Activated naive CD4-positive, alpha-beta T cell (primary cell): ENCODE measurements around the gene PDLIM4.
A peak's percentile ranks its signal among the peaks of the same experiment; 100 is the strongest.

Experiments used
- DNase-seq, 4 experiments: peaks; one replicate each; lab custom pipeline; 2025; lab: John Stamatoyannopoulos, UW

PDLIM4 gene

DNA sequence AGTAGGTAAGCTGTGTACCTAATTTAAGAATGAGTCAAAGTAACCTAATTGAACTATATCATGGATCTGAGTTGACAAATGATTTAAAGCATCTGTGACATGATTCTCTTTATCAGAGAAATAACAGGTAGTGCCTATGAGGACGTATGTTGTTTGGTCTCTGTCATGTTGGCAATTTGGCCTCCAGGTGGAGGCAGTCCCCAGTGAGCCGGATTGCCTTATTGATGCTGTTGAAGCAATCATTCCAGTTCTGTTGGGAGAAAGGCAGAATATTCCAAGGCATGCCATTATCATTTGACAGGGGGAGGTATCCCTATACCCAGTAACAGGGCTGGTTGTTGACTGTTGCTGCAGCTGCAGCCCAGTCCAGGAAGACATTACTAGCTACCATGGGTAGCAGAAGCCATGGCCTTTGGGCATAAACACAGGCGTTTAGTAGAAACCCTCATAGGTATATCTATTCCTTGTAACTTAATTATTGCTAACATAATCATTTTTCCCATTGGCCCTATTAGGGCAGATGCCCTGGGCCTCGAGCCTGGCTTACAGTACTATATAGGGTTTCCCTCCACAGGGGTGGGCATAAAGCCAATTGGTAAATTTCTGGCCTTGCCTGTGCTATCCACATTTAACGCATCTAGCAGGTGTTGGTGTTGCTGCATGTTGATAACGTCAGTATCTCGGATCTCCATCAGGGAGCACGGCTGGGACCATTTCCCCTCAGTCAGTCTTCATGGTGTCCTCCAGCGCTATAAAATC, 24.5 kb downstream of the PDLIM4 start:
- DNase-seq = no peak

DNA sequence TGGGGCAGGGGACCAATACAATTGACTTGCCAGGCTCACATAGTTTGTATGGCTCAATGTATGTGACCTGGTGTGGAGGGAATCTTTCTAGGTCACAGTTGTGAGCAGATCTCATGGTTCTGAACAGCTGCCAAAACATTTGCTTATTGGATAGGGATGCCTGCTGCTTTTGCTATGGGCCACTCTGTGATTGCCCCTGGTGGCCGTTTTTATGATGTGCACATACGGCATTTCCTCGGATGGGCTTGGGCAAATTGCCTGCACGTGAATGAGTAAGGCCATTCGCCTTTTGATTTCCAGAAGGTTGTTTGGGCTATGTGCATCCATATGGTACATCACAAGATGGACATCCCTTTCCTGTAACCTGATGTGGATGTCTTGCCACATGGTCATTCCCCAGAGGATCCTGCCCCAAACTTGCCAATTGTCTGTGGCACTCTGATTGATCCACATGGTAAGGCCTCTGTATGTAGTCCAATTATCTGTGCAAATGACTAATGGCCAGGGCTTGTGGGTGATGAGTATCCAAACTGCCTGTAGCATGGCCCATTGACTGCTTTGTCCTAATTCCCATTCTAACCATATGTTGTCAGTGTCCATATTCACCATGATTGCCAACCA, 26.0 kb downstream of the PDLIM4 start:
- DNase-seq = no peak

DNA sequence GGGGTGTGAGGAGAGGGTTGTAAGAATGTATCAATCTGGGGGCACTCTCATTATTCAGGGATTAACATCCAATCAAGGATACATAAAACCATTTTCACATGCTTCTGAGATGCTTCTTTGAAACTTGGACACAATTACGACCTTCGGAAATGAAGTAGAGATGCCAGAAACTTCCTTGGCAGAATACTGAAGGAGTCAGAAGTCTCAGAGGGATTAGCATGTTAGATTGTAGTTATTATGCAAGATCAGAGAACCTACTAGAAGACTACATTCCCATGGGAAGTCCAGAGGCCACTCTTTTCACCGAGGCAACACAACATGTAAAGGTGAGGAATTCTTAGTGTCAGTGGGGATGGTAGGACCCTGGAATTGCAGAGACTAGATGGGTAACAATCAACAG, 31.6 kb downstream of the PDLIM4 start:
- no peak for DNase-seq

DNA sequence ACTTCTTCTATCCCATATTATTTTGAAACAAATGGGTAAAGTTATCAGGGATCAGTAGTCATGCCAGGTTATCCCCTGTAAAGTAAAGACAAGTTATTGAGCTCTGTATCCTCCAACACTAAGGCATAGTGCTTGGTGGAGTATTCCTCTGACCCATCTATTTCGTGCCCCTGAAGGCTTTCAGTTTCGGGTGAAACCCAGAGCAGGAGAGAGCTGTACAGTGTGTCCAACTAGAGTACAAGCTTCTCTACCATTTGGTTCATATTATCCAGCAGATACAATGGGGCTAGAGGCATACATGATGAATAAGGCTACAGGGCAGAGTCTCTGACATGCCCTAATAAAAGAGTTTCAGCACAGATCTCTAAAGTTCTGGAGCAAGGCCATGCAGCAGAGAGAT, 33.5 kb downstream of the PDLIM4 start:
- DNase-seq = no peak

DNA sequence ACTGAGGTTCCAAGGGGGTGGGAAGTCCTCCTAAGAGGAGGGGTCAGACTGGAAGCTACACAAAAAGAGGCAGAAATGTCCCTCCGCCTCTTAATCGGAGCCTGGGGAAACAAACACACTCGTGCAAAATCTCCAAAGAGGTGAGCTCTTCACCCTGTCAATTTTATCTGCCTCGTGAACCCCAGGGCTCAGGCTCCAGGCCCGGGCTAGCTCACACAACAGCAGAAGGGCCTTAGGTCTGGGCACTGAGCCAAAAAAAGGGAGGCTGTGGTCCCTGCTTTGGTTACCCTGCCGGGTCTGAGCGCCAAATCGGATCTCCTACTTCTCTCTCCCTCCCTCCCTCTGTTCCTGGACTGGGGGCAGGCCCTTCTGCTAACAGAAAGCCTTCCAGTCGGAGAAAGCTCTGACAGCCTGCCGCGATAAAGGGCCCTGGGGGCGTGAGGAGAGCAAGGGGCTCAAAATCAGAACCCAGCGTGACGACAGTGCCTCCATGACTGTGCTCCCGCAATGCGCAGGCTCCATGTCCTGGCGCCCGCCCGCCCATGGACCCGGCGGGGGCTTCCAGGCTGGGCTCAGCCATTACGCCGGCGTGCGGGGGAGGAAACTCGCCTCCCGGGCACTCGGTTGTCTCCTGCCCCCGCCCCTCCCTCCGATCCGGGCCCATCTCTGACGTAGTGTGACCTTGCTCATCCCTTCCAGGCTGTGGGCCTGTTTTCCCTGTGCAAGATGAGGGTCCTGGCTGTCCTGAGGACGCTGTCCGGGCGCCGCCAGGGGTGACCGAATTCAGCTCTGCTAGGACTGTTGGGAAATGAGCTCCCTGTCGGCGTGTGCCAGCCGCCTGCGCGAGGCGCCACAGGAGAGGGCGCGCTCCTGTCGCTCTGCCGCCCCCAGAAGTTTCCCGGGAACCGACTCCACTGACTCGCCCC, 35.8 kb downstream of the PDLIM4 start:
- peak in 3 of 4 experiments; percentile 11 to 26 (median 19) for DNase-seq

DNA sequence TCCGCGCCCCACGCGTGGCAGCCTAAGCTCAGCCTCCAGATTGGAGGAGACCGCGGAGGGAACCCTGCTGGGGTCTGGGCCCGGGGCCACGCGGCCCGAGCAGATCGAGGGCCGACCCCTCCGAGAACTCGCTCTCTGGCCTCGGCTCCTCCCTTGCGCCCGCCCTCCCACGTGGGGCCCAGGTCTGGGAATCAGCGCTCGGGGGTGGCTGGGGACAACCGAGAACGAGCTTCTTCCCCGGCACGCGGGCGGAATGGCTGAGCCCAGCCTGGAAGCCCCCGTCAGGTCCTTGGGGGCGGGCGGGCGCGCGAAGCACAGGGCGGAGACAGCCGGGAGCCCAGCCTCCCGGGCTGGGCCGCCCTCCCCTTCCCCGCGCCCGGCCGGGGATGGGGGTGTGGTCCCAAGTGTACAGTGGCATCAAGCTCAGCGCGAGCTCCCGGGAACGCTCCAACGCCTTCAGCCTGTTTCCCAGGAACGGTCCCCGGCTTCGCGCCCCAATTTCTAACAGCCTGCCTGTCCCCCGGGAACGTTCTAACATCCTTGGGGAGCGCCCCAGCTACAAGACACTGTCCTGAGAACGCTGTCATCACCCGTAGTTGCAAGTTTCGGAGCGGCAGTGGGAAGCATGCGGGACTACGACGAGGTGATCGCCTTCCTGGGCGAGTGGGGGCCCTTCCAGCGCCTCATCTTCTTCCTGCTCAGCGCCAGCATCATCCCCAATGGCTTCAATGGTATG, 36.7 kb downstream of the PDLIM4 start, which contains the start of gene SLC22A4:
SLC22A4 (plus strand) TSS at position 403 of the 736 bp plus-strand sequence; CDS start at position 626, 223 bp downstream.
- peak in 3 of 4 experiments; percentile 35 to 56 (median 40) for DNase-seq

DNA sequence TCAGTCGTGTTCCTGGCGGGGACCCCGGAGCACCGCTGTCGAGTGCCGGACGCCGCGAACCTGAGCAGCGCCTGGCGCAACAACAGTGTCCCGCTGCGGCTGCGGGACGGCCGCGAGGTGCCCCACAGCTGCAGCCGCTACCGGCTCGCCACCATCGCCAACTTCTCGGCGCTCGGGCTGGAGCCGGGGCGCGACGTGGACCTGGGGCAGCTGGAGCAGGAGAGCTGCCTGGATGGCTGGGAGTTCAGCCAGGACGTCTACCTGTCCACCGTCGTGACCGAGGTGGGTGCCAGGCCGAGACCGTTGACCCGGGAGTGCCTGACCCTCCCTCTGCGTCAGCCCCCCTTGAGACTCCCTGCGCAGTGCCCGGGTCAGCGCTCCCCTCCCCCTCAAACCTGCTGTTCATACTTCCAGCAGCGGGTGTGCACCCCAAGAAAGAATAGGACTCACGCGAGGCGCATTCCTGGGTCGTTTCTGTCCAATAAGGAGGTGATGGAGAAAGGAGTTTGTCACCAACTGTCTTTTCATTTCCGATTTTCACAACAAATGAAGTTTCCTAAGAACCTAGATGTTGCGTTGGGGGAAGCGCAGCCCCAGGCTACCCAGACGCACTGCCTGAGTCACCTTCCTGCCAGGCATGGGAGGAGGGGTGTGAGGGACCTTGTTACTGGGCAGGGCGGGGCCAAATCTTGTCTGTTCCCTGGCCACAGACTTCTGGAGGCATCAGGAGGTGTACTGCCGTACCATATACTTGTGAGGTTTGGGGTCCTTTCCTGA, 37.4 kb downstream of the PDLIM4 start:
- peak in 2 of 4 experiments; percentile 7 to 49 for DNase-seq

DNA sequence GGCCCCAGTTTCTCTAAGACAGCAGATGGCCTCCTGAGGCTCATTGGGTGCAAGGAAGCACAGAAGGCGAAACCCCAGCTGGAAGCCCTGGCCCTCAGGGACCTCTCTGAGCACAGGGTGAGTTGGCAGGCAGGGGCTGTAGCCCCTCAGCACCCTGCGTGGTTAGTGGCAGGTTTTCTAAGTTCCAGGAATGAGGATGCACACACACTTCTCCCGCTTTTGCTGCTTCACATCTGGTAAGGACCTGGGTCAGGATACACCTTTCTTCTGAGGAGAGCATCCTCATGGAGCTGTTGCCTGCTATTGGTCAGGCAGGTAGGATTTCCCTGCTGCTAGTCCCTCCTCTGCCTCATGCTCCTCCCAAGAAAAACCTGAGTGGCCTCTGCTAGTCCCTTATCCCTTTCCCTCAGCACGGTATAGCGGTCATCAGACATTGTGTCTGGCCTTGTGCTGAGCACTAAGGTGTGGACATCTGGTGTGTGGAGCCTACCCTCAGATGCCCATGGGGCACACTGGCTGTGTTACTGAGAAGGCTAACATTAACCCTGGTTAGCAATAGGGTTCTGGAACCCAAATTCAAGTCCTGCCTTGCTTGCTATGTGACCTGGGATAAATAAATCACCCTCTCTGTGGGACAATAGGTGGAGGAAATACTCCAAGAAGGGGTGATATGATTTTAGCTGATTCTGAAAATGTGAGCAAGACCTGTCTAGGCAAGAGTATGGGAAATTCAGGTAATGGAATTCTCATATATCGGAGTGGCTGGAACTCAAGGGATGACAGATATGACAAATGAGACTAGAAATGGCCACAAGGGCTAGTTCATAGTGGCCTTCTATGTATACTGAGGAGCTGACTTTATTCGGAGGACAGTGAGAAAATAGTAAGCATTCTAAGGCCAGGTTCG, 38.3 kb downstream of the PDLIM4 start:
- DNase-seq = no peak

DNA sequence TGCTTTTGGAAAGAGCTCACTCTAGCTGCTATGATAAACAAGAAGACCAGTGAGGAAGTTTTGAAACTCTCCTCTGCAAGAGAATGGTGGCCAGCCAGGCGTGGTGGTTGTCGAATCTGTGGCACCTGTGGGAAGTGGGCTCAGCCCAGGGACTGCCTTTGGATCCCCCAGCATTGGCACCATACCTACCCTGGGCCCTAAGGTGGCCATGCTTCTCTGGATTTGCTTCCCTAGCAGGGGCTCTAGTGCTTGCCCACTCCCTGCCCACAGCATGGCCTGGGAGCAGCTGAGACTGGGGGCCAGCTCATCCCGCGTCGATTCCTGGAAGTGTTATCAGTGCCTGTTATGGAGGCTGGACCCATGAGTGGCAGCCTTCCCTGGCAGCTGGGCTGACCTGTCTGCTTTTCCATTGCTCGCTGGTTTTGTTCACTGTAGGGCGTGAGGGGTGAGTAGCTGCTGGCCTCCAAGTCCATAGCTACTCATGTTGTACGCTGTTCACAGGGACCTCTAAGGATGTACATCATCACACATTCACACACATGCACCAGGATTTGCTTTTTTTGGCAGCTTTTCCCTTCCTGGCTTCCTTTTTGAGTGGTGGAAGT, 39.0 kb downstream of the PDLIM4 start:
- DNase-seq = no peak

DNA sequence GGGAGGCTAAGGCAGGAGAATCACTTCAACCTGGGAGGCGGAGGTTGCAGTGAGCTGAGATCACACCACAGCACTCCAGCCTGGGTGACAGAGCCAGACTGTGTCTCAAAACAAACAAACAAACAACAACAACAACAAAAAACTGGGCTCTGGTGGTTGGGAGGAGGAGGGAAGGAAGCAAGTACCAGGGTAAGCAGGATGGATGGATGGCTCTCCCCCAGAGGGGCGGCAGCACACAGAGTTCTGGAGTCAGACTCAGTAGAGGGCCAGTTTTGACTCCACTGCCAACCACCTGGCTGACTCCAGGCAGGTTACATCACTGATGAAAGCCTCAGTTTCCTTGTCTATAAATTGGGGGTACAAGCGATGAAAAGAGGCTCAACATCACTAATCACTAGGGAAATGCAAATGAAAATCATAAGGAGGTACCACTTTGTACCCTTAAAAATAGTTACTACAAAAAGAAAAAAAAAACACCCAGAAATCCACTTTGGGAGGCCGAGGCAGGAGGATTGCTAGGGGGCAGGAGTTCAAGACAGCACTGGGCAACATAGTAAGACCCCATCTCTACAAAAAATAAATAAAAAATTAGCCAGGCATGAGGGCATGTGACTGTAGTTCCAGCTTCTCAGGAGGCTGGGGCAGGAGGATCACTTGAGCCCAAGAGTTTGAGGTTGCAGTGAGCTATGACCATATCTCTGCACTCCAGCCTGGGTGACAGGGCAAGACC, 39.9 kb downstream of the PDLIM4 start:
- DNase-seq = no peak

DNA sequence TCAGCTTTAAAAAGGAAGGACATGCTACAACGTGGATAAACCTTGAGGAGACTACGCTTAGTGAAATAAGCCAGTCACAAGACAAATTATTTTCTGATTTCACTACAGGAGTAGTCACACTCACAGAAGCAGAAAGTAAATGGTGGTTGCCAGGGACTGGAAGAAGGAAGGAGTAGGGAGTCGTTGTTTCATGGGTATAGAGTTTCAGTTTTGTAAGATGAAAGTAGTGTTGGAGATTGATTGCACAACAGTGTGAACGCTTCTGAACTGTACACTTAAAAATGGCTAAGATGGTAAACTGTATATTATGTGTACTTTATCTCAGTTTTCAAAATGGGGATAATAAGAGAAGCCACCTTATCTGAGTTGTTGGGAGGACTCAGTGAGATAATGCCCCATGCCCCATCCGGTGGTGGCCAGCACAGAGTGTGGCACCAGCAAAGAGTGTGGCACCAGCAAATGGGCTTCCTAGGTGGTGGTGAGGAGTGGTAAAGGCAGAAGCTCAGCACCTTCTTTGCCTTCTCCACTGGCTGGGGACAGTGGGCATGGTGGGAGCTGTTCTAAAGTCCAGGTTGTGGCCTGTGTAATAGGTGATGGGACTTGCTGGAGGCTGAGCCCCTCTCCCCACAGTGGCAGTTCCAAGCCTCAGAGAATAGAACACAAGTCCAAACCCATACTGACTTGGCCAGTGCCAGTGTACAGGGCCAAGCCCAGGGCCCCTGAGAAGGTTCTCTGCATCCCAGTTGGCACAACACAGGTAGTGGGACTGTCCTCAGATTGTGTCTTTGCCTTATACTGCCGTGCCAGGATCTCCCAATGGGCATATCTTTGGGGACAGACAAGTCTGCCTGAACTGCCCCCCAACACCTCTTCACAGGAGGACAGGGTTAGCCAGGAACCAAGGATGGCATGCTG, 41.1 kb downstream of the PDLIM4 start:
- no peak for DNase-seq

DNA sequence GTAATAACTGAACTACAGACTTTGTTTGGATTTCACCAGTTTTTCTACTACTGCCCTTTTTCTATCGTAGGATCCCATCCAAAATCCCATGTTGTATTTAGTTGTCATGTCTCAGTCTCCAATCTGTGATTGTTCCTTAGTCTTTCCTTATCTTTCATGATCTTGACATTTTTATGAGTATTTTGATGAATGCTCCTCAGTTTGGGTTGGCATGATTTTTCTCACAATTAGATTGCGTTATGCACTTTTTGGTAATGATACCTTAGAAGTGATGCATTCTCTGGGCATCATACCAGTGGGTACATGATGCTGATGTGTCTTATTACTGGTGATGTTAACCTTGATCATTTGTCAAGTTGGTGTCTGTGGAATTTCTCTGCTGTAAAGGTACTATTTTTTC, 42.4 kb downstream of the PDLIM4 start:
- no peak for DNase-seq

DNA sequence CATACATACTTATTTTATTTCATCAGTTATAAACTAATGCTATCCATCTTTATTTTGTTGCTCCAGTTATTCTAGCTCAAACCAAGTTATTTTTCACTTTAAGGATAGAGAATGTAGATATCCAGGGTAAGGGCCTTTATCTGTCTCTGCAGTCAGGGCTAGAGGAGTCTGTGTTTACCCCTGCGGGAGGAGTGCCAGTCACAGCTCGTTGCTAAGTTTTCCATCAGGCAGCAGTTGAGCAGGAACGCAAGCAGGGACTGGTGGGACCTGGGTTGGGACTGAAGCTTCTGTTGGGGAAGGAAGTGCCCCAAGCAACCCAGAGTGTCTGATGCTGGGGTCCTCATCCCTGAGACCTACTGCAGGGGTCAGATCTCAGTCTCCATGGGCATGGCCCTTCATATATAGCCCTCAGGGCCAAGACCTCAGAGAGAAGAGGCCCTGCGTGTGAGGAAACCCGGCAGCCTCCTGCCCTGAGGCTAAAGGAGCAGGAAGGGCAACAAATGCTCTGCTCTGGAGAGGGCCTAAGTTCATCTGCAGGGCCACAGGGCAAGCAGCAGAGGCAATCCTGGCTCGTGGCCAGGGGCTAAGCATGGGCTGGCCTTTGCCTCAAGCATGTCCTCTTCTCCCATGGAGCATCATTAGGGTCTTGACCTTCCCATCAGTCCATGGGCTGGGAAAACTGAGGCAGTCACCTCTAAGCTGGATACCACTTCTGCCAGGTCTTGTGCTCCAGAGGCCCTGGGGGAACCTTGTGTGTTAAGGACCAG, 43.3 kb downstream of the PDLIM4 start:
- no peak for DNase-seq

DNA sequence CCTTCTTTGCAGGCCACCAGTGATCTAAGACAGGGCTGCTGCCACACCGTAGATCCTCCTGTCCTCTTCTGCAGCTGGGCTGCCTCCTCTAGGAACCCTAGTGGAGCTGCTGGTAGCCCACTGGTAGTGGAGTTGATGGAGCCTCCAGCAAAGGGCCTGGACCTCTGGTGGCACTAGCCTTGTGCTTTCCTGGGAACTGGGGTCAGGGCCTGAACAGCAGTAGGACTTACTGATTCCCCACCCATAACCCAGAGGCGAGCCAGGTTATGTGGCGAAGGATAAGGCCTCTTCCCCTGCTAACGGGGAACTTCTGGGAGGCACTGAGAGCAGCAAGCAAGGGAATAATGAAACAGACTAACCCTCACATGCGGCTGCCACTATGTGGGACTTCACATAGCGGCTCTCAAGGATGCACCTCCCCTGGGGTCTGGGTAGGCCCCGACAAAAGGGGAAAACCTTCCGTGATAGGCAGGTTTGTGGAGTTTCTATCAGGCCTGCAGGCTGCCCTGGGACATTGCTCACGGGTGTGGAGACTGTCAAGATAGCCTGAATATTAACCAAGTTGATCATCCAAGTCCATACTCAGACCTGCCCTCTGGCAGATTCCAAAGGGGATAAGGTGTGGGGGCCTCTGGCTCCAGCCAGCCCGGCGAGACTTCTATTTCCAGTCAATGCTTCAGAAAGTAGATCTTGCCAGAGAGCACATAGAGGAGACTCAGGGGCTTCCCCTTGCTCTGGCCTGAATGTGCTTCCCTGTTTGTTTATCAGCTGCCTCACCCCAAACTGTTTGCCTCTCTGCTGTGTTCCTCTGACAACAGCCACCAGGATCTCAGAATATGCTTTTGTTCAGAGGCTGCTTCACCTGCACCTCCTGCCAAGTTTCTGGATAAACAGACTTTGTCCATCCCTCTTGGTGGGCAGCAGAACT, 44.1 kb downstream of the PDLIM4 start:
- DNase-seq = no peak

DNA sequence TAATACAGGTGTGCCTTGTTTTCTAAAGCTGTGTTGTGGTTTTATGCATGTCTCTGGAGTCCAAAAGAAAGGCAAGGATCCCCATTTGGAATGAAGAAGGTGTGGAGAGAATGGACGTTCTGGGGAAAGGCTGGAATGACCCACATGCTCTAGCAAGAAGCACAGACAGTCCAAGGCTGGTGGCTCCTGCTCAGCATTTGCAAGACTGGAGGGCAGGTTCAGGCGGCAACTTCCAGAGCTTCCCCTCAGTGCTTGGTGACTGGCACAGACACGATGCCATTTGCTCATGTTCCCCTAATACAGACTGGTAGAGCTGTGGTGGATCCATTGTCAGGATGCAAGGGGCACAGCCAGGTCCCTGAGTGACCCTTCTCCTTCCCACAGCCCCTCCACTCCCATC, 44.9 kb downstream of the PDLIM4 start:
- DNase-seq = no peak

DNA sequence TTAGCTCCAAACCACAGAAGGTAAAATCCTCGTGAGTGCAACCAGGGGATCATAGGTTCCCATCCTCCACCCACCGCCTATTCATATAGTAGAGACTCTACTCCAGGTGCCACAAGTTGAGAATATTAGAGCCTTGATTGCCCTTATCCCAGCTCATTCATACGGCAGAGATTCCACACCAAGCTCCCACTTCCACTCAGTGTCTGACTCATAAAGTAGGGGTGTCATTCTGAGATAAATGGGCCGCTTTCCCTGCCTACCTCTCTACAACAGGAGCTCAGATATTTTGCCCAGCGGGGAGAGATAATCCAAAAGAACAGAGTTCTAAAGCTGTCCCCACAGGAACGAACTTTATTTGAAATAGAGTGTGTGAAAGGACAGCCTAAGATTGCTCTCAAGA, 46.1 kb downstream of the PDLIM4 start:
- DNase-seq = no peak
